GM18858 (cell line): ENCODE results near the gene MYADML2.
A peak's percentile ranks its signal among the peaks of the same experiment; 100 is the strongest.

ENCODE experiments used
- ATAC-seq: cut with Tn5 transposase; IDR thresholded peaks from one replicate; pipeline ENCODE4 v1.9.1; 2021; ENCODE audit not compliant: unreplicated experiment

Gene MYADML2

DNA sequence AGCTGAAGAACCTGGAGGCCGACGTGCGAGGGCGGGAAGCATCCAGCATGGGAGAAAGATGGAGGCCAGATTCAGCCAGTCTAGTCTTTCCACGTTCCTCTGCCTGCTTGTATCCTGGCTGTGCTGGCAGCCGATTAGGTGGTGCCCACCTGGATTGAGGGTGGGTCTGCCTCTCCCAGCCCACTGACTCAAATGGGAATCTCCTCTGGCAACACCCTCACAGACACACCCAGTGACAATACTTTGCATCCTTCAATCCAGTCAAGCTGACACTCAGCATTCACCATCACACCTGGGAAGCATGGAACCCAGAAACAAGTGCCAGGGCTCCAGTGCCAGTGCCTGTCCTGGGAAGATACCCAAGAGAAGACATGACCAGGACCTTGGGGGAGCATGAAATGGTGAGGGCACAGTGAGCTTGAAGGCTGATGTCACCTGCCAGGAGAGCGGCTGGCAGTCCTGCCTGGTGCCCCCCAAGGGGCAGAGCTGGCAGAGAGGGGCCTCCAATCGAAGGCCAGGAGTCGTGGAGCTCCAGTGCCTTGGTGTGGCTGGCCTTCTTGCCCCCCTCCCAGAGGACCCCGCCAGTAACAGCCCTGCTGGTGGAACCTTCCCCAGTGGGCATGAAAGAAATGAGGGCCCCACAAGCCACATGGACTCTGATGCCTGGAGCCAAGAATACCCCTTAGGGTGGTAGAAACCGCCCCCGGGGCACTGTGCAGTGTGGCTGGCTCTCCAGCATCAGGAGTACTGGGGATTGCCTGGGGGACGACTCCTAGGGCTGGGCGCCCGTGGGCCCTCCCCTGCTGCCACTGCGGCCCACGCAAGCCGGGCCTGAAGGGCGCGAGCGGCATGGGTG is 45.6 kb downstream of the MYADML2 start:
- no peak for ATAC-seq

GRCh38 chr17:81900181-81900820 is 46.7 kb downstream of the MYADML2 start:
- no peak for ATAC-seq

DNA sequence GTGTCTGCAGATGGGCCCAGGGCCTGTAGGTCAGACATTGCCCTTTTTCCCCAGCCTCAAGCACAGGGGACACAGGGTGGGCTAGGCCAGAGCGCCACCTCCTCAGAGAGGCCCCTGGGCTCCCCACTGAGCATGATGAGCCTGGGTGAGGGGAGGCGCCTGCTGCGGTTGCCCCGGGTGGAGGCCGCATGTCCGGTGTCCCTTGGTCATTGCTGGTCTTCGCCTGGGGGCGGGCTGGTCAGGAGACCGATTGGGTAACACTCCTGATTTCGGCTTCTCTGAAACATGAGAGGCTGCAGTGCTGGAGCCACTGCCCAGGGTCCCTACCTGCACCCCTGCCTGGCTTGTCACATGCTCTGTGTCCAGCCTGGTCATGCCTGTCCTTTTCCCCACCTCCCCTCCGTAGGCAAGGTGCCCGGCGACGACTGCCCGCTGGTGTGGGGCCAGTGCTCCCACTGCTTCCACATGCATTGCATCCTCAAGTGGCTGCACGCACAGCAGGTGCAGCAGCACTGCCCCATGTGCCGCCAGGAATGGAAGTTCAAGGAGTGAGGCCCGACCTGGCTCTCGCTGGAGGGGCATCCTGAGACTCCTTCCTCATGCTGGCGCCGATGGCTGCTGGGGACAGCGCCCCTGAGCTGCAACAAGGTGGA is 47.4 kb downstream of the MYADML2 start:
- no peak for ATAC-seq

GRCh38 chr17:81898885-81899284 is 48.1 kb downstream of the MYADML2 start:
- no peak for ATAC-seq

- ATAC-seq, result no peak
These were observed 48.8 kb downstream of the MYADML2 start for GRCh38 chr17:81898029-81898866.

- no peak for ATAC-seq
These were observed 51.6 kb downstream of the MYADML2 start for GRCh38 chr17:81895400-81895799.

GRCh38 chr17:81891303-81891552 is 55.8 kb downstream of the MYADML2 start:
- ATAC-seq, result peak; percentile 27

- ATAC-seq, result peak; percentile 11
These were observed 56.4 kb downstream of the MYADML2 start for GRCh38 chr17:81890447-81891302.
